ENCODE results near the gene OR3A3.
"Not testable (repeated sequence)": the region's sequence is repeated elsewhere in the genome, so short reads cannot be mapped to it uniquely, and the experiment has no call there.

OR3A3 gene

DNA sequence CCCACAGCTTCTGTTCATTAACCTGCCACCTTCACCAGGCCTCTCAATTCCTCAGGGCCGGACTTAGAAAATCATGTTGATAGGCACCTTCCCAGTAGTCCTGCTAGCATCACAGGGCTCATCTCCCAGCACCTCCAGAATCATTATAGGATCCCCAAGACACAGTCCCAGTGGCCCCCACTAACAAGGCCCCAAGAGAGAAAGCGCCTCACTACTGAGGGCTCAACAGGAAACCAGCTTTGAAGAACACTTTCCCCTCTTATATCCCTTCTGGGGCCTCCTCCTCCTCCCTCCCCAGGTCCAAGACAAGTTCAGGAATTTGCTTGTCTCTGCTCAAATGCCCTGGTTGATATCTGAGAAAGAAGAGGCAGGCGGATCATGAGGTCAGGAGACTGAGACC, at the start of gene OR3A3:
OR3A3 (plus strand) TSS at position 301 of the 400 bp plus-strand sequence.
- no peak within 1 kb of the TSS for H3K4me3 ChIP-seq (replicated peaks; ENCODE audit: low read depth, low read length)
- H3K36me3 ChIP-seq (ENCODE audit: control insufficient read depth, insufficient read depth, low read length): no peaks in the 10 kb centered on the region
- TF ChIP-seq, protein P1, sequence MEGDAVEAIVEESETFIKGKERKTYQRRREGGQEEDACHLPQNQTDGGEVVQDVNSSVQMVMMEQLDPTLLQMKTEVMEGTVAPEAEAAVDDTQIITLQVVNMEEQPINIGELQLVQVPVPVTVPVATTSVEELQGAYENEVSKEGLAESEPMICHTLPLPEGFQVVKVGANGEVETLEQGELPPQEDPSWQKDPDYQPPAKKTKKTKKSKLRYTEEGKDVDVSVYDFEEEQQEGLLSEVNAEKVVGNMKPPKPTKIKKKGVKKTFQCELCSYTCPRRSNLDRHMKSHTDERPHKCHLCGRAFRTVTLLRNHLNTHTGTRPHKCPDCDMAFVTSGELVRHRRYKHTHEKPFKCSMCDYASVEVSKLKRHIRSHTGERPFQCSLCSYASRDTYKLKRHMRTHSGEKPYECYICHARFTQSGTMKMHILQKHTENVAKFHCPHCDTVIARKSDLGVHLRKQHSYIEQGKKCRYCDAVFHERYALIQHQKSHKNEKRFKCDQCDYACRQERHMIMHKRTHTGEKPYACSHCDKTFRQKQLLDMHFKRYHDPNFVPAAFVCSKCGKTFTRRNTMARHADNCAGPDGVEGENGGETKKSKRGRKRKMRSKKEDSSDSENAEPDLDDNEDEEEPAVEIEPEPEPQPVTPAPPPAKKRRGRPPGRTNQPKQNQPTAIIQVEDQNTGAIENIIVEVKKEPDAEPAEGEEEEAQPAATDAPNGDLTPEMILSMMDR (IDR thresholded peaks at IDR 0.05; ENCODE audit: insufficient read depth, low read length, poor library complexity, severe bottlenecking): no peak
- H3K27me3 ChIP-seq (replicated peaks; ENCODE audit: control insufficient read depth, insufficient read depth, low read length): no peaks in the 10 kb centered on the region
- no peak for DNase-seq (ENCODE audit: extremely low read depth, insufficient read length)

DNA sequence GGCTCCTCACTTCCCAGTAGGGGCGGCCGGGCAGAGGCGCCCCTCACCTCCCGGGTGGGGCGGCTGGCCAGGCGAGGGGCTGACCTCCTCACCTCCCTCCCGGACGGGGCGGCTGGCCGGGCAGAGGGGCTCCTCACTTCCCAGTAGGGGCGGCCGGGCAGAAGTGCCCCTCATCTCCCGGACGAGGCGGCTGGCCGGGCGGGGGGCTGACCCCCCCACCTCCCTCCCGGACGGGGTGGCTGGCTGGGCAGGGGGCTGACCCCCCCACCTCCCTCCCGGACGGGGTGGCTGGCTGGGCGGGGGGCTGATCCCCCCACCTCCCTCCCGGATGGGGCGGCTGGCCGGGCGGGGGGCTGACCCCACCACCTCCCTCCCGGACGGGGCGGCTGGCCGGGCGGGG, 40.0 kb upstream of the OR3A3 start:
- not testable (repeated sequence) for DNase-seq (ENCODE audit: extremely low read depth, insufficient read length)

GRCh38 chr17:3378321-3378720, 32.8 kb upstream of the OR3A3 start:
- Histone ChIP-seq H3K36me3 (ENCODE audit: control insufficient read depth, insufficient read depth, low read length) (no peaks in the 10 kb centered on the region), H3K4me3 (replicated peaks; ENCODE audit: low read depth, low read length) (no peak overlapping the region), H3K27me3 (replicated peaks; ENCODE audit: control insufficient read depth, insufficient read depth, low read length) (no peaks in the 10 kb centered on the region)
- no peak for DNase-seq (ENCODE audit: extremely low read depth, insufficient read length)
- TF ChIP-seq, protein P1 (IDR thresholded peaks at IDR 0.05; ENCODE audit: insufficient read depth, low read length, poor library complexity, severe bottlenecking): no peak

More for the DNA sequence above, 40.0 kb upstream of the OR3A3 start:
- H3K27me3 ChIP-seq (replicated peaks; ENCODE audit: control insufficient read depth, insufficient read depth, low read length); H3K4me3 ChIP-seq (replicated peaks; ENCODE audit: low read depth, low read length); H3K36me3 ChIP-seq (ENCODE audit: control insufficient read depth, insufficient read depth, low read length): not testable (repeated sequence)

DNA sequence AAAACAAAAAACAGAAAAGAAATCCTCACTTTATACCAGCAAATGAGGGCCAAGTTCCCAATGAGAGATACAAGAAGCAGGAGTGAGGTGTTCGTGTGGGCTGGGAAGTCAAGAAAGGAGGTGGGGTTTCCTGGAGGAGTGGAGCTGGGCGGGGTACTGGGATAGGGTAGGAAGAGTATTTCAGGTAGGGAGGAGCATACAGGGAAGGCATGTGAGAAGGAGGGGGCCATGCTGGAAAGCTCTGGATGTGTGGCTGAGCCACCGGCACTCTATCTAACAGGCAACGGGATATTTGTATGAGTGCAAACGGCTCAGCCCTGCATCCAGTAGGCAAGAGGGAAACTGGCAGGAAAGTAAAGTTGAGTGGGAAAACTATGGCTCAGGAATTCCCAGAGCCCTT, 29.2 kb upstream of the OR3A3 start:
- TF ChIP-seq, protein P1 (IDR thresholded peaks at IDR 0.05; ENCODE audit: insufficient read depth, low read length, poor library complexity, severe bottlenecking): no peak
- no peak for DNase-seq (ENCODE audit: extremely low read depth, insufficient read length)
- H3K4me3 ChIP-seq (replicated peaks; ENCODE audit: low read depth, low read length): no peak overlapping the region
- H3K36me3 ChIP-seq (ENCODE audit: control insufficient read depth, insufficient read depth, low read length): no peaks in the 10 kb centered on the region
- H3K27me3 ChIP-seq (replicated peaks; ENCODE audit: control insufficient read depth, insufficient read depth, low read length): no peaks in the 10 kb centered on the region; the same call in 1 of the 2 replicates

- DNase-seq (ENCODE audit: extremely low read depth, insufficient read length): no peak
- TF ChIP-seq, protein P1 (IDR thresholded peaks at IDR 0.05; ENCODE audit: insufficient read depth, low read length, poor library complexity, severe bottlenecking): no peak
- Histone ChIP-seq H3K27me3 (replicated peaks; ENCODE audit: control insufficient read depth, insufficient read depth, low read length) (no peaks in the 10 kb centered on the region; the same call in 1 of the 2 replicates), H3K36me3 (ENCODE audit: control insufficient read depth, insufficient read depth, low read length) (no peaks in the 10 kb centered on the region), H3K4me3 (replicated peaks; ENCODE audit: low read depth, low read length) (no peak within 1 kb of the TSS)
These were observed 25.0 kb upstream of the OR3A3 start, which contains the start of gene OR3A2 for GRCh38 chr17:3385869-3386816. OR3A2 (minus strand) TSS chr17:3386308.

GRCh38 chr17:3389791-3390190, 21.4 kb upstream of the OR3A3 start:
- TF ChIP-seq, protein P1 (IDR thresholded peaks at IDR 0.05; ENCODE audit: insufficient read depth, low read length, poor library complexity, severe bottlenecking): no peak
- H3K36me3 ChIP-seq (ENCODE audit: control insufficient read depth, insufficient read depth, low read length): no peaks in the 10 kb centered on the region
- no peak for DNase-seq (ENCODE audit: extremely low read depth, insufficient read length)
- no peak overlapping the region for H3K4me3 ChIP-seq (replicated peaks; ENCODE audit: low read depth, low read length)
- no peaks in the 10 kb centered on the region for H3K27me3 ChIP-seq (replicated peaks; ENCODE audit: control insufficient read depth, insufficient read depth, low read length)

- not testable (repeated sequence) for H3K27me3 ChIP-seq (replicated peaks; ENCODE audit: control insufficient read depth, insufficient read depth, low read length); H3K4me3 ChIP-seq (replicated peaks; ENCODE audit: low read depth, low read length); H3K36me3 ChIP-seq (ENCODE audit: control insufficient read depth, insufficient read depth, low read length); DNase-seq (ENCODE audit: extremely low read depth, insufficient read length)
These were observed 13.4 kb upstream of the OR3A3 start for GRCh38 chr17:3397801-3398200.

All from GM06990 (cell line).